OCI-LY1 (cell line): ENCODE measurements around the gene DESI2.
"Not testable (repeated sequence)": the region's sequence is repeated elsewhere in the genome, so short reads cannot be mapped to it uniquely, and the experiment has no call there.

Experiments used
- H2AFZ ChIP-seq: fragments of 200-600 bp; sonication (generic), shearing (Covaris generic); 2 replicates; pipeline ENCODE4 v1.6.0; 2014; ENCODE audit warnings: antibody characterized with exemption, mild to moderate bottlenecking, low read length
- H3F3A ChIP-seq: fragments of 200-600 bp; sonication (generic), shearing (Covaris generic); 2 replicates; pipeline ENCODE4 v1.6.0; 2014; ENCODE audit warnings: mild to moderate bottlenecking, antibody characterized with exemption, low read length, moderate library complexity; ENCODE audit not compliant: insufficient read depth
- H3K27ac ChIP-seq: fragments of 200-600 bp; sonication (generic); 2 replicates; pipeline ENCODE4 v1.5.1; 2014; ENCODE audit warnings: low read length, mixed run types, mild to moderate bottlenecking, low read depth; ENCODE audit not compliant: poor library complexity, severe bottlenecking
- H3K27me3 ChIP-seq: fragments of 200-600 bp; sonication (generic); 2 replicates; pipeline ENCODE4 v1.6.0; 2014; ENCODE audit warnings: antibody characterized with exemption, mild to moderate bottlenecking, low read length, moderate library complexity; ENCODE audit not compliant: insufficient read depth
- H3K36me3 ChIP-seq: fragments of 200-600 bp; sonication (generic); 2 replicates; pipeline ENCODE4 v1.6.1; 2014; ENCODE audit warnings: mild to moderate bottlenecking, antibody characterized with exemption, low read length, moderate library complexity, mixed read lengths; ENCODE audit not compliant: insufficient read depth
- H3K4me1 ChIP-seq: fragments of 200-600 bp; sonication (generic); 2 replicates; pipeline ENCODE4 v1.5.1; 2014; ENCODE audit warnings: mild to moderate bottlenecking, low read length, moderate library complexity; ENCODE audit not compliant: insufficient read depth, severe bottlenecking
- H3K4me2 ChIP-seq: fragments of 200-600 bp; sonication (generic), shearing (Covaris generic); 2 replicates; pipeline ENCODE4 v1.6.1; 2014; ENCODE audit warnings: low read length
- H3K4me3 ChIP-seq: fragments of 200-600 bp; sonication (generic); 2 replicates; pipeline ENCODE4 v1.5.1; 2014; ENCODE audit warnings: low read length, low read depth, mild to moderate bottlenecking, mixed read lengths; ENCODE audit not compliant: poor library complexity, severe bottlenecking
- H3K79me2 ChIP-seq: fragments of 200-600 bp; shearing (Covaris generic); 2 replicates; pipeline ENCODE4 v1.6.1; 2016; ENCODE audit warnings: mixed run types, low read length, mixed read lengths; ENCODE audit not compliant: insufficient read depth
- H3K9ac ChIP-seq: fragments of 200-600 bp; sonication (generic), shearing (Covaris generic); 2 replicates; pipeline ENCODE4 v1.6.1; 2014; ENCODE audit warnings: mild to moderate bottlenecking, low read length, mixed read lengths
- H3K9me2 ChIP-seq: fragments of 200-600 bp; sonication (generic), shearing (Covaris generic); 2 replicates; pipeline ENCODE4 v1.6.1; 2014; ENCODE audit warnings: low read depth, mild to moderate bottlenecking, low read length, mixed read lengths
- H3K9me3 ChIP-seq: fragments of 200-600 bp; shearing (Covaris generic); 2 replicates; pipeline ENCODE4 v1.6.1; 2014; ENCODE audit warnings: low read length, mixed read lengths
- H4K20me1 ChIP-seq: fragments of 200-600 bp; sonication (generic), shearing (Covaris generic); 2 replicates; pipeline ENCODE4 v1.6.0; 2016; ENCODE audit warnings: mild to moderate bottlenecking, low read length; ENCODE audit not compliant: insufficient read depth
- CTCF ChIP-seq: fragments of 200-600 bp; sonication (generic), shearing (Covaris generic); IDR thresholded peaks from 2 replicates; pipeline ENCODE4 v1.5.1; 2017; ENCODE audit warnings: mild to moderate bottlenecking, antibody characterized with exemption, low read length, moderate library complexity, mixed read lengths
- EZH2 ChIP-seq: fragments of 200-600 bp; sonication (generic), shearing (Covaris generic); IDR thresholded peaks from 2 replicates; pipeline ENCODE4 v1.8.0; 2017; ENCODE audit warnings: borderline replicate concordance, mixed run types, mild to moderate bottlenecking, antibody characterized with exemption, low read length, moderate library complexity, mixed read lengths

DESI2 gene

GRCh38 chr1:244735404-244735803 lies 82.5 kb downstream of the DESI2 start:
- H3K9ac ChIP-seq, result peak overlapping the region; percentile 33
- peaks cover 29% of the 10 kb centered on the region for H3K4me1 ChIP-seq
- no peak overlapping the region for H3K4me3 ChIP-seq
- peaks cover 8% of the 10 kb centered on the region; the same call in 1 of the 2 replicates for H3K9me3 ChIP-seq
- no peaks in the 10 kb centered on the region for H3K79me2 ChIP-seq
- H3K9me2 ChIP-seq, result no peaks in the 10 kb centered on the region
- H4K20me1 ChIP-seq, result no peaks in the 10 kb centered on the region
- H3F3A ChIP-seq, result peaks cover 18% of the 10 kb centered on the region; the same call in 1 of the 2 replicates
- peak overlapping the region; percentile 98 for H3K27ac ChIP-seq
- no peak overlapping the region for H3K4me2 ChIP-seq
- no peaks in the 10 kb centered on the region for H3K27me3 ChIP-seq
- H3K36me3 ChIP-seq, result no peaks in the 10 kb centered on the region
- H2AFZ ChIP-seq, result no peak overlapping the region
- TF ChIP-seq CTCF, result no peak
- no peak for TF ChIP-seq EZH2

GRCh38 chr1:244735876-244736561 lies 83.1 kb downstream of the DESI2 start:
- no peaks in the 10 kb centered on the region for H4K20me1 ChIP-seq
- no peak overlapping the region for H2AFZ ChIP-seq
- H3K27ac ChIP-seq, result peak overlapping the region; percentile 98
- H3K27me3 ChIP-seq, result no peaks in the 10 kb centered on the region
- no peak overlapping the region for H3K4me3 ChIP-seq
- no peaks in the 10 kb centered on the region for H3K36me3 ChIP-seq
- H3K9me3 ChIP-seq, result peaks cover 8% of the 10 kb centered on the region; the same call in 1 of the 2 replicates
- H3K9me2 ChIP-seq, result no peaks in the 10 kb centered on the region
- H3F3A ChIP-seq, result peaks cover 18% of the 10 kb centered on the region; the same call in 1 of the 2 replicates
- peaks cover 25% of the 10 kb centered on the region for H3K4me1 ChIP-seq
- no peak overlapping the region for H3K4me2 ChIP-seq
- TF ChIP-seq CTCF (no peak), EZH2 (no peak)
- no peaks in the 10 kb centered on the region for H3K79me2 ChIP-seq
- peak overlapping the region; percentile 39 for H3K9ac ChIP-seq

- H3K4me2 ChIP-seq, H3K9me2 ChIP-seq, H2AFZ ChIP-seq, H3K4me3 ChIP-seq, H4K20me1 ChIP-seq, H3K27me3 ChIP-seq, H3K36me3 ChIP-seq, H3K9me3 ChIP-seq, H3K79me2 ChIP-seq, H3K9ac ChIP-seq: not testable (repeated sequence)
- peaks cover 18% of the 10 kb centered on the region; the same call in 1 of the 2 replicates for H3F3A ChIP-seq
- peak overlapping the region; percentile 51 for H3K27ac ChIP-seq
- peaks cover 17% of the 10 kb centered on the region for H3K4me1 ChIP-seq
Observed at GRCh38 chr1:244739140-244739539, 86.2 kb downstream of the DESI2 start.

- H3K27ac ChIP-seq, result peak overlapping the region; percentile 51
- not testable (repeated sequence) for H3K9me2 ChIP-seq, H3K36me3 ChIP-seq, H3K27me3 ChIP-seq, H3K4me3 ChIP-seq, H3K9me3 ChIP-seq, H3K79me2 ChIP-seq, H4K20me1 ChIP-seq, H3K4me2 ChIP-seq, H3K9ac ChIP-seq
- 0 out of 2 replicates have a peak overlapping the region, but pooled peaks have one; percentile 42 for H2AFZ ChIP-seq
- peaks cover 15% of the 10 kb centered on the region for H3K4me1 ChIP-seq
- H3F3A ChIP-seq, result peaks cover 15% of the 10 kb centered on the region; the same call in 1 of the 2 replicates
Observed at GRCh38 chr1:244740027-244740617, 87.2 kb downstream of the DESI2 start.
